Keratinocyte (primary cell): ENCODE results near the gene OLFM3. TPM values are rescaled to one million over a fixed set of nuclear protein-coding genes. Genes with fewer than 3 reads are reported as not detected.

Experiments used
- DNase-seq: peaks from one replicate; pipeline ENCODE4 v3.0.0-alpha.2; 2011; ENCODE audit warnings: low read depth, missing footprints, low spot score
- FAIRE-seq: peaks from 2 replicates; lab custom pipeline; 2011; peaks lifted over from hg19 to GRCh38; lab: Jason Lieb, UNC
- H2AFZ ChIP-seq: 2 replicates; pipeline ENCODE4 v1.6.0; 2012; ENCODE audit warnings: low read length, control low read depth, inconsistent platforms; ENCODE audit not compliant: control insufficient read depth
- H3K27ac ChIP-seq: 2 replicates; pipeline ENCODE4 v1.5.1; 2011; ENCODE audit warnings: low read length; ENCODE audit not compliant: control insufficient read depth, insufficient read depth
- H3K27me3 ChIP-seq: 3 replicates; pipeline ENCODE4 v1.6.0; 2011; ENCODE audit warnings: low read length; ENCODE audit not compliant: control insufficient read depth, insufficient read depth; ENCODE audit errors: extremely low read depth
- H3K36me3 ChIP-seq, 2 experiments: 2 replicates in 1 of 2; 3 replicates in 1 of 2; pipeline ENCODE4 v1.5.1; 2011; ENCODE audit warnings: low read length in 2 of 2, mild to moderate bottlenecking in 1 of 2; ENCODE audit not compliant: control insufficient read depth in 2 of 2, insufficient read depth in 2 of 2; ENCODE audit errors: extremely low read depth in 1 of 2
- H3K4me1 ChIP-seq: 3 replicates; pipeline ENCODE4 v1.5.1; 2011; ENCODE audit warnings: low read length; ENCODE audit not compliant: control insufficient read depth, insufficient read depth; ENCODE audit errors: extremely low read depth
- H3K4me2 ChIP-seq: 3 replicates; pipeline ENCODE4 v1.6.0; 2011; ENCODE audit warnings: low read depth, low read length; ENCODE audit not compliant: control insufficient read depth, insufficient read depth; ENCODE audit errors: extremely low read depth
- H3K4me3 ChIP-seq, 3 experiments: fragments of 200-600 bp in 1 of 3; sonication (generic) in 1 of 3; 2 replicates in 2 of 3; 3 replicates in 1 of 3; pipeline ENCODE4 v1.5.1; 2011 to 2016; ENCODE audit warnings: low read length in 3 of 3, mild to moderate bottlenecking in 3 of 3, control low read depth in 2 of 3, inconsistent platforms in 1 of 3, low read depth in 1 of 3, mixed read lengths in 1 of 3, mixed run types in 1 of 3, moderate library complexity in 1 of 3; ENCODE audit not compliant: control insufficient read depth in 2 of 3, insufficient read depth in 2 of 3; ENCODE audit errors: extremely low read depth in 1 of 3
- H3K79me2 ChIP-seq: 2 replicates; pipeline ENCODE4 v1.6.0; 2012; ENCODE audit warnings: low read length; ENCODE audit not compliant: control insufficient read depth, insufficient read depth
- H3K9ac ChIP-seq: 3 replicates; pipeline ENCODE4 v1.6.0; 2011; ENCODE audit warnings: low read length; ENCODE audit not compliant: control insufficient read depth, insufficient read depth; ENCODE audit errors: extremely low read depth
- H3K9me1 ChIP-seq: 3 replicates; pipeline ENCODE4 v1.6.0; 2011; ENCODE audit warnings: low read length; ENCODE audit not compliant: control insufficient read depth, insufficient read depth; ENCODE audit errors: extremely low read depth
- H3K9me3 ChIP-seq: 2 replicates; pipeline ENCODE4 v1.5.1; 2012; ENCODE audit warnings: low read depth, low read length; ENCODE audit not compliant: control insufficient read depth
- H4K20me1 ChIP-seq: 3 replicates; pipeline ENCODE4 v1.6.0; 2011; ENCODE audit warnings: low read length; ENCODE audit not compliant: control insufficient read depth, insufficient read depth; ENCODE audit errors: extremely low read depth
- EZH2 ChIP-seq: IDR thresholded peaks from one replicate; pipeline ENCODE4 v1.6.1; 2012; ENCODE audit warnings: inconsistent platforms, mild to moderate bottlenecking, low read length, moderate library complexity
- dilution Hi-C: fragments of 300-500 bp; cut with MboI; formaldehyde crosslinking; loops from one replicate; pipeline ENCODE4 v1.7.0; 2020; ENCODE audit warnings: low sequenced_read_pairs; ENCODE audit not compliant: extremely low pct_ligation_motif_present
- polyA plus RNA-seq, 5 experiments: library from polyadenylated mRNA; depleted of rRNA in 3 of 5; stranded (reverse) in 3 of 5; stranded (forward) in 1 of 5; unstranded in 1 of 5; fragments of >200 nt; gene quantifications; 1 replicate in 1 of 5; 2 replicates in 3 of 5; 3 replicates in 1 of 5; pipeline versions ENCODE4 v1.2.1 to v1.2.3, GENCODE V29; 2011 to 2012; ENCODE audit warnings: missing spikeins in 2 of 5, low read depth in 1 of 5, low replicate concordance in 1 of 5
- TF ChIP-seq, protein P1 (sequence below), 3 experiments: IDR thresholded peaks in 1 of 3; conservative IDR thresholded peaks in 1 of 3; optimal IDR thresholded peaks in 1 of 3; 2 replicates in 2 of 3; 3 replicates in 1 of 3; pipeline versions ENCODE3 to v1.5.1; 2011; ENCODE audit warnings: low read length in 3 of 3, mild to moderate bottlenecking in 3 of 3, moderate library complexity in 2 of 3, control low read depth in 1 of 3, inconsistent platforms in 1 of 3; ENCODE audit not compliant: insufficient read depth in 2 of 3; ENCODE audit errors: extremely low read depth in 1 of 3

Gene OLFM3
- polyA plus RNA-seq, 1 donor (not counting 4 experiments of a cell fraction or from before 2014, with no cell fraction given) = not detected

DNA sequence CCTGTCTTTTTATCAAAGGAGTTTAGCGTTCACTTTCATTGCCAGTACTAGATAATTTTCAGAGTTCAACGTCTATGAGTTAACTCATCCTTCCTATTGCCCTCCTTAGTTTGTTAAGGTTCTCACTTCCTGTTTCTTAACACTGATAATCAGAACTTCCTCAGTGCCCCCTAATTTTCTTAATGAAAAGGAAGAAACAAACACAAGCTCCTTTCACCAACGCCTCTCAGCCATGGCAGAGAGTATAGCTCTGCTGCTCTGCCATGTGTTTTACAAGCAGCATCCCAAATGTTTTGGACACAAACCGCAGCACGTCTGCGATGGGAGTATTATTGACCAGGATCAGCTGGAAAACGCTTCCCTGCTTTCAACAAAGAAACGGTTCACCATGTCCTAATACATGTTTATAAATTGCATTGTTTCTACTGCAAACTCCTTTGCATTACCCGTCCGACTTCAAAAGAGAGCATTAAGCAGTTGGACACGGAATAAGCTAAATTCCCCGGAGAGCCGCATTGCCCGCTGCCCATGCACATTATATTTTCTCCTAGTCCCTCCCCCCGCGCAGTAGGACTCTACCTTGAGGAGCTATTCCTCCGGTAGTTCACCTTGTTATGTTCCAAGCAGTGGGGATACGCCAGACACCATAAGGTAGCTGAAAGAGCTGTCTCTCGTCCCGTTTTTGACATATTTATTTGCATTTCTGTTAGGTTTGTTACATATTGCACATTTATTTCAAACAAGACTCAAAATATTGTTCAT lies 561 bp downstream of the OLFM3 start:
- DNase-seq (no peak), FAIRE-seq (no peak)
- H4K20me1 ChIP-seq = no peaks in the 10 kb centered on the region
- no peak overlapping the region for H2AFZ ChIP-seq
- TF ChIP-seq EZH2 = no peak
- TF ChIP-seq, protein P1, sequence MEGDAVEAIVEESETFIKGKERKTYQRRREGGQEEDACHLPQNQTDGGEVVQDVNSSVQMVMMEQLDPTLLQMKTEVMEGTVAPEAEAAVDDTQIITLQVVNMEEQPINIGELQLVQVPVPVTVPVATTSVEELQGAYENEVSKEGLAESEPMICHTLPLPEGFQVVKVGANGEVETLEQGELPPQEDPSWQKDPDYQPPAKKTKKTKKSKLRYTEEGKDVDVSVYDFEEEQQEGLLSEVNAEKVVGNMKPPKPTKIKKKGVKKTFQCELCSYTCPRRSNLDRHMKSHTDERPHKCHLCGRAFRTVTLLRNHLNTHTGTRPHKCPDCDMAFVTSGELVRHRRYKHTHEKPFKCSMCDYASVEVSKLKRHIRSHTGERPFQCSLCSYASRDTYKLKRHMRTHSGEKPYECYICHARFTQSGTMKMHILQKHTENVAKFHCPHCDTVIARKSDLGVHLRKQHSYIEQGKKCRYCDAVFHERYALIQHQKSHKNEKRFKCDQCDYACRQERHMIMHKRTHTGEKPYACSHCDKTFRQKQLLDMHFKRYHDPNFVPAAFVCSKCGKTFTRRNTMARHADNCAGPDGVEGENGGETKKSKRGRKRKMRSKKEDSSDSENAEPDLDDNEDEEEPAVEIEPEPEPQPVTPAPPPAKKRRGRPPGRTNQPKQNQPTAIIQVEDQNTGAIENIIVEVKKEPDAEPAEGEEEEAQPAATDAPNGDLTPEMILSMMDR (optimal IDR thresholded peaks at IDR 0.05 in 1 of 3, IDR thresholded peaks at IDR 0.05 in 1 of 3, conservative IDR thresholded peaks at IDR 0.05 in 1 of 3; ENCODE audit: extremely low read depth in 1 of 3, insufficient read depth in 2 of 3, low read length in 3 of 3) = no peak
- H3K79me2 ChIP-seq = no peaks in the 10 kb centered on the region
- no peaks in the 10 kb centered on the region for H3K4me1 ChIP-seq
- H3K27me3 ChIP-seq = no peaks in the 10 kb centered on the region
- no peak overlapping the region for H3K9ac ChIP-seq
- H3K36me3 ChIP-seq = no peaks in the 10 kb centered on the region
- no peaks in the 10 kb centered on the region for H3K9me1 ChIP-seq
- dilution Hi-C loops = no loop called here
- no peak overlapping the region for H3K4me2 ChIP-seq
- H3K9me3 ChIP-seq = no peaks in the 10 kb centered on the region
- H3K4me3 ChIP-seq = no peak overlapping the region
- no peak overlapping the region for H3K27ac ChIP-seq

DNA sequence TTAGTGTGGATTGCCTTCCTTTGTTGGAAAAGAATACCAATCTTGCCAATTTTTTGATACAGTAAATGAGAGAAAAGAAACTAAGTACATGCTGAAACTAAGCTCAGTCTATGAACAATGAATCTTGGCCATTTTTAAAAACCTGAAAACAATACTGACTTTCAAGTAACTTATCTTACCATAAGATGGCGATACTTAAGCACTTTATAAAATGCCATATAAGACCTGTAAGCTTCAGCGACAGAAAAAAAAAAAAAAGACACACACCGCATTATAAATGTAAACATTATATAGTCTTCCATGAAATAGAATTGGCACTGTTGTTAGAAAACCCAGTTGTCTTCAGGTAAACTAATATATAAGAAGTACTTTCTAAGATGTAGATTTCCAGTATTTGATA lies 3.0 kb downstream of the OLFM3 start:
- Histone ChIP-seq H3K9me3 (no peaks in the 10 kb centered on the region), H4K20me1 (no peaks in the 10 kb centered on the region), H3K9ac (no peak overlapping the region), H3K4me2 (no peak overlapping the region), H3K36me3 (no peaks in the 10 kb centered on the region), H3K4me3 (no peak overlapping the region), H3K79me2 (no peaks in the 10 kb centered on the region), H3K27me3 (no peaks in the 10 kb centered on the region), H3K27ac (no peak overlapping the region), H3K9me1 (no peaks in the 10 kb centered on the region), H2AFZ (no peak overlapping the region), H3K4me1 (no peaks in the 10 kb centered on the region)
- DNase-seq (no peak), FAIRE-seq (no peak)
- no peak for TF ChIP-seq EZH2
- TF ChIP-seq, protein P1 (optimal IDR thresholded peaks at IDR 0.05 in 1 of 3, IDR thresholded peaks at IDR 0.05 in 1 of 3, conservative IDR thresholded peaks at IDR 0.05 in 1 of 3; ENCODE audit: extremely low read depth in 1 of 3, insufficient read depth in 2 of 3, low read length in 3 of 3) = no peak
- dilution Hi-C loops = no loop called here
